Progenitor cell of endocrine pancreas (in vitro differentiated cells): ENCODE measurements around the gene MAML3. TPM values are rescaled to one million over a fixed set of nuclear protein-coding genes. Genes with fewer than 3 reads are reported as not detected.

Source experiments
- DNase-seq: peaks from one replicate; pipeline ENCODE4 v3.0.0; 2021; ENCODE audit warnings: low spot score; ENCODE audit not compliant: unreplicated experiment
- H3K27ac Mint-ChIP-seq: 2 replicates; pipeline ENCODE4 v1.8.0; 2021; ENCODE audit warnings: mild to moderate bottlenecking, moderate library complexity, mixed read lengths
- H3K27me3 Mint-ChIP-seq: 2 replicates; pipeline ENCODE4 v1.8.0; 2021; ENCODE audit warnings: mixed read lengths
- H3K36me3 Mint-ChIP-seq: 2 replicates; pipeline ENCODE4 v1.8.0; 2022; ENCODE audit warnings: mixed read lengths; ENCODE audit not compliant: insufficient read depth
- H3K4me1 Mint-ChIP-seq: 2 replicates; pipeline ENCODE4 v1.8.0; 2021; ENCODE audit warnings: low read depth, mixed read lengths
- H3K4me3 Mint-ChIP-seq: 2 replicates; pipeline ENCODE4 v1.8.0; 2021; ENCODE audit warnings: low read depth, mild to moderate bottlenecking, moderate library complexity, mixed read lengths
- H3K9me3 Mint-ChIP-seq: 2 replicates; pipeline ENCODE4 v1.8.0; 2021; ENCODE audit warnings: low read depth, mixed read lengths
- total RNA-seq: library from RNA; stranded (reverse); gene quantifications from 2 replicates; pipeline ENCODE4 v1.2.1, GENCODE V29; 2021
- TF ChIP-seq, protein P1 (sequence below): fragments of 200-600 bp; sonication (generic); IDR thresholded peaks from one replicate; pipeline ENCODE4 v1.5.0; 2021; ENCODE audit warnings: antibody characterized with exemption, mild to moderate bottlenecking; ENCODE audit not compliant: unreplicated experiment

MAML3 gene
- total RNA-seq, 1 donor from 2014 or later, result 48.5 TPM

GRCh38 chr4:140180577-140180976, 26.6 kb upstream of the MAML3 start:
- TF ChIP-seq, protein P1, sequence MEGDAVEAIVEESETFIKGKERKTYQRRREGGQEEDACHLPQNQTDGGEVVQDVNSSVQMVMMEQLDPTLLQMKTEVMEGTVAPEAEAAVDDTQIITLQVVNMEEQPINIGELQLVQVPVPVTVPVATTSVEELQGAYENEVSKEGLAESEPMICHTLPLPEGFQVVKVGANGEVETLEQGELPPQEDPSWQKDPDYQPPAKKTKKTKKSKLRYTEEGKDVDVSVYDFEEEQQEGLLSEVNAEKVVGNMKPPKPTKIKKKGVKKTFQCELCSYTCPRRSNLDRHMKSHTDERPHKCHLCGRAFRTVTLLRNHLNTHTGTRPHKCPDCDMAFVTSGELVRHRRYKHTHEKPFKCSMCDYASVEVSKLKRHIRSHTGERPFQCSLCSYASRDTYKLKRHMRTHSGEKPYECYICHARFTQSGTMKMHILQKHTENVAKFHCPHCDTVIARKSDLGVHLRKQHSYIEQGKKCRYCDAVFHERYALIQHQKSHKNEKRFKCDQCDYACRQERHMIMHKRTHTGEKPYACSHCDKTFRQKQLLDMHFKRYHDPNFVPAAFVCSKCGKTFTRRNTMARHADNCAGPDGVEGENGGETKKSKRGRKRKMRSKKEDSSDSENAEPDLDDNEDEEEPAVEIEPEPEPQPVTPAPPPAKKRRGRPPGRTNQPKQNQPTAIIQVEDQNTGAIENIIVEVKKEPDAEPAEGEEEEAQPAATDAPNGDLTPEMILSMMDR, result no peak
- H3K9me3 Mint-ChIP-seq, result no peaks in the 10 kb centered on the region

GRCh38 chr4:140176735-140177134, 22.8 kb upstream of the MAML3 start:
- no peak for DNase-seq
- no peak overlapping the region for H3K4me3 Mint-ChIP-seq
- H3K9me3 Mint-ChIP-seq, result no peaks in the 10 kb centered on the region
- no peak overlapping the region for H3K27ac Mint-ChIP-seq
- no peaks in the 10 kb centered on the region for H3K4me1 Mint-ChIP-seq
- no peaks in the 10 kb centered on the region for H3K27me3 Mint-ChIP-seq
- TF ChIP-seq, protein P1, result no peak
- H3K36me3 Mint-ChIP-seq, result no peaks in the 10 kb centered on the region

More at GRCh38 chr4:140180577-140180976, 26.6 kb upstream of the MAML3 start:
- Mint-ChIP-seq H3K4me1 (no peaks in the 10 kb centered on the region), H3K27me3 (no peaks in the 10 kb centered on the region), H3K4me3 (no peak overlapping the region), H3K27ac (no peak overlapping the region), H3K36me3 (no peaks in the 10 kb centered on the region)
- no peak for DNase-seq

DNA sequence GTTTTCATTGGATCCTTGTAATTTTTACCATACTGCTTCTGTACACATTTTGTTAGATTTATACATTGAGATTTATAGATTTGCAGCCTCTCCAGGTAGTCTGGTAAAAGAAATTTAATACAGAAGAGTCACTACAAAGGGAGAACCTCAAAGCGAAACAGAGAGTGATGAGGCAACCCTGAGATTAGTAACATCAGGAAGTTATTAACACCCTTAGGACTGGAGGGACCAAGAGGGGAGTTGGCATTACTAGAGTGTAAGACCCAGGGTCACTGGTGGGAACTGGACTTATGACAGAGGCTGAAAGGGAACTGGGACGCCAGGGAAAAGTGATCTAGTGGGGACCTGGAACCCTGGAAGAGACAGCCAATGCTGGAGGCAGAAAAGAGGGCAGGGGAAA, 20.6 kb upstream of the MAML3 start:
- no peaks in the 10 kb centered on the region for H3K36me3 Mint-ChIP-seq
- no peak overlapping the region for H3K4me3 Mint-ChIP-seq
- TF ChIP-seq, protein P1, result no peak
- no peaks in the 10 kb centered on the region for H3K4me1 Mint-ChIP-seq
- H3K9me3 Mint-ChIP-seq, result no peaks in the 10 kb centered on the region
- no peak overlapping the region for H3K27ac Mint-ChIP-seq
- H3K27me3 Mint-ChIP-seq, result no peaks in the 10 kb centered on the region
- no peak for DNase-seq

- H3K4me3 Mint-ChIP-seq, result no peak overlapping the region
- no peak overlapping the region for H3K27ac Mint-ChIP-seq
- H3K4me1 Mint-ChIP-seq, result no peaks in the 10 kb centered on the region
- no peak for DNase-seq
- TF ChIP-seq, protein P1, result no peak
- H3K27me3 Mint-ChIP-seq, result no peaks in the 10 kb centered on the region
- H3K36me3 Mint-ChIP-seq, result no peaks in the 10 kb centered on the region
- H3K9me3 Mint-ChIP-seq, result no peaks in the 10 kb centered on the region
Observed at GRCh38 chr4:140172960-140173359, 19.0 kb upstream of the MAML3 start.

DNA sequence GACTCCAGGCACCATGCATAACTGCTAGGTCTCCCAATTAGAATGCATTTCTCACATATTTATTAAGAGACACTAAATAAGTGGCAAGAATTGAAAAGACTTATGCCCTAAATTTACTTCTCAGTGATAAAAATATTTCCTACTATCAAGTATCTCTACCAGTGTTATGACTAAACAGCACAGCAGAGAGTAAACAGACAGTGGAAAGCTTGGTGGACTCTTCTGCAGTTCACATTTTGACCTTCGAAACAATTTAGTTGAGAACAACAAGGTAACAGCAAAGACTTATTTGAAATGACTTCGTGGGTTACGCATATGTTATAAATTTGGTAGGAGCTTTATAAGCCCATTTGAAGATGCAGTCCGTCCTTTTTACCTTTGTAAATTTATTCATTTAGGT, 16.3 kb upstream of the MAML3 start:
- Mint-ChIP-seq H3K4me1 (no peaks in the 10 kb centered on the region), H3K9me3 (no peaks in the 10 kb centered on the region), H3K27me3 (no peaks in the 10 kb centered on the region), H3K4me3 (no peak overlapping the region), H3K36me3 (no peaks in the 10 kb centered on the region), H3K27ac (no peak overlapping the region)
- no peak for DNase-seq
- TF ChIP-seq, protein P1, result no peak
